Right lobe of liver (tissue), 6 donors: ENCODE results near the gene MED10. TPM values are rescaled to one million over a fixed set of nuclear protein-coding genes. Genes with fewer than 3 reads are reported as not detected.

Source experiments
- ATAC-seq, 4 donors: fragments of 200-7000 bp; cut with Tn5 transposase; one replicate each; pipeline ENCODE4 v1.9.1; 2020; ENCODE audit warnings: mild to moderate bottlenecking in 4 of 4, moderate library complexity in 4 of 4
- DNase-seq, 3 donors: peaks; one replicate each; pipeline ENCODE4 v3.0.0-alpha.2; 2020
- H3K27ac ChIP-seq, 3 donors: fragments of 200-600 bp; one replicate each; pipeline ENCODE4 v1.8.0; 2022
- H3K27me3 ChIP-seq, 2 donors: fragments of 200-600 bp; one replicate each; pipeline ENCODE4 v1.8.0; 2022
- H3K36me3 ChIP-seq, 4 donors: fragments of 200-600 bp; sonication (generic) in 1 of 4; one replicate each; pipeline versions ENCODE4 v1.5.1 to v1.8.0; 2017 to 2022; ENCODE audit warnings: control low read depth in 1 of 4
- H3K4me1 ChIP-seq, 4 donors: fragments of 200-600 bp; sonication (generic) in 1 of 4; one replicate each; pipeline versions ENCODE4 v1.5.1 to v1.8.0; 2017 to 2022; ENCODE audit warnings: control low read depth in 1 of 4
- H3K4me3 ChIP-seq, 3 donors: fragments of 200-600 bp; one replicate each; pipeline ENCODE4 v1.8.0; 2022
- H3K9me3 ChIP-seq, 4 donors: fragments of 200-600 bp; sonication (generic) in 1 of 4; one replicate each; pipeline versions ENCODE4 v1.5.1 to v1.8.0; 2017 to 2022; ENCODE audit warnings: control low read depth in 1 of 4
- CTCF ChIP-seq, 4 donors: fragments of 200-600 bp in 3 of 4; fragments of 450-650 bp in 1 of 4; IDR thresholded peaks; one replicate each; pipeline versions ENCODE4 v1.5.1 to v1.8.0; 2016 to 2022; ENCODE audit warnings: antibody characterized with exemption in 4 of 4, mild to moderate bottlenecking in 2 of 4
- POLR2A ChIP-seq: fragments of 450-650 bp; IDR thresholded peaks from one replicate; pipeline ENCODE4 v1.6.1; 2017; ENCODE audit warnings: antibody characterized with exemption, mild to moderate bottlenecking
- WGBS: methylation state at CpG from one replicate; pipeline ENCODE4 v1.1.6; 2018; ENCODE audit warnings: low coverage, low lambda C conversion rate; ENCODE audit not compliant: insufficient coverage; ENCODE audit errors: missing lambda C conversion rate; 5-methylcytosine and 5-hydroxymethylcytosine counted together
- intact Hi-C, 2 donors: fragments of 100-400 bp; cut with DNase I; formaldehyde crosslinking; loops; one replicate each; pipeline versions ENCODE4 v1.11.2 to v1.14.1; 2022
- total RNA-seq, 6 experiments: library from RNA; depleted of rRNA in 2 of 6; stranded (reverse); fragments of >200 nt in 2 of 6; fragmentation: NEBNext Ultra II Directional in 3 of 6; extraction: Animal tissue kit (Norgen Biotek cat#: 25700) in 3 of 6; gene quantifications; one replicate each; pipeline versions ENCODE4 v1.1.0 to v1.2.4, GENCODE V29; 2016 to 2023
- donor health status: DM: no; HTN: yes; CAD: no.
- donor health status: DM: no; HTN: no; CAD: no.
- donor health status: DM: no; HTN: no; CAD: no.
- donor health status: DM: no; HTN: yes; CAD: no.
- donor health status: DM: no; HTN: yes; CAD: no.

Gene MED10
- total RNA-seq, 6 experiments from 2014 or later = 9.3 to 15.4 (median 12.7) TPM

- Histone ChIP-seq H3K9me3 (no peaks in the 10 kb centered on the region), H3K27me3 (no peaks in the 10 kb centered on the region), H3K27ac (no peak overlapping the region), H3K4me1 (no peaks in the 10 kb centered on the region), H3K36me3 (no peaks in the 10 kb centered on the region), H3K4me3 (no peak overlapping the region)
- DNase-seq (no peak), ATAC-seq (no peak)
- intact Hi-C loops = no loop called here
- TF ChIP-seq POLR2A = no peak
- no peak for TF ChIP-seq CTCF (IDR thresholded peaks at IDR 0.05)
- WGBS = 50% methylated on average over 6 of the region's 13 CpGs
These were observed 45.2 kb upstream of the MED10 start for GRCh38 chr5:6423327-6424109.

- Histone ChIP-seq H3K36me3 (no peaks in the 10 kb centered on the region), H3K9me3 (no peaks in the 10 kb centered on the region), H3K27ac (no peak overlapping the region), H3K27me3 (no peaks in the 10 kb centered on the region), H3K4me1 (no peaks in the 10 kb centered on the region), H3K4me3 (no peak overlapping the region)
- TF ChIP-seq POLR2A = no peak
- TF ChIP-seq CTCF (IDR thresholded peaks at IDR 0.05) = no peak
- intact Hi-C loops = no loop called here
- WGBS = 48% methylated on average over 8 of the region's 8 CpGs
- ATAC-seq (no peak), DNase-seq (no peak)
These were observed 41.0 kb upstream of the MED10 start for GRCh38 chr5:6419340-6419852.

- no peak for TF ChIP-seq POLR2A
- TF ChIP-seq CTCF (IDR thresholded peaks at IDR 0.05) = no peak
- no peak for ATAC-seq
- H3K4me3 ChIP-seq = no peak overlapping the region
- no peak for DNase-seq
- no peaks in the 10 kb centered on the region for H3K9me3 ChIP-seq
- intact Hi-C loops = no loop called here
- no peaks in the 10 kb centered on the region for H3K36me3 ChIP-seq
- H3K27me3 ChIP-seq = no peaks in the 10 kb centered on the region
- no peak overlapping the region for H3K27ac ChIP-seq
- 65% methylated on average over 3 of the region's 3 CpGs for WGBS
- no peaks in the 10 kb centered on the region for H3K4me1 ChIP-seq
These were observed 40.4 kb upstream of the MED10 start for GRCh38 chr5:6418679-6419276.

GRCh38 chr5:6417657-6418056 lies 39.3 kb upstream of the MED10 start:
- H3K27me3 ChIP-seq = no peaks in the 10 kb centered on the region
- no peaks in the 10 kb centered on the region for H3K36me3 ChIP-seq
- no peak overlapping the region for H3K27ac ChIP-seq
- intact Hi-C loops = no loop called here
- TF ChIP-seq CTCF (IDR thresholded peaks at IDR 0.05) = no peak
- no peak for TF ChIP-seq POLR2A
- no peak for ATAC-seq
- H3K4me1 ChIP-seq = no peaks in the 10 kb centered on the region
- no peaks in the 10 kb centered on the region for H3K9me3 ChIP-seq
- WGBS = no CpG with 5 or more reads among the region's 10 CpGs
- H3K4me3 ChIP-seq = no peak overlapping the region
- no peak for DNase-seq
